OCI-LY1 (cell line): ENCODE measurements around the gene FUT1.

Experiments used
- H2AFZ ChIP-seq: fragments of 200-600 bp; sonication (generic), shearing (Covaris generic); 2 replicates; pipeline ENCODE4 v1.6.0; 2014; ENCODE audit warnings: antibody characterized with exemption, mild to moderate bottlenecking, low read length
- H3F3A ChIP-seq: fragments of 200-600 bp; sonication (generic), shearing (Covaris generic); 2 replicates; pipeline ENCODE4 v1.6.0; 2014; ENCODE audit warnings: mild to moderate bottlenecking, antibody characterized with exemption, low read length, moderate library complexity; ENCODE audit not compliant: insufficient read depth
- H3K27ac ChIP-seq: fragments of 200-600 bp; sonication (generic); 2 replicates; pipeline ENCODE4 v1.5.1; 2014; ENCODE audit warnings: low read length, mixed run types, mild to moderate bottlenecking, low read depth; ENCODE audit not compliant: poor library complexity, severe bottlenecking
- H3K27me3 ChIP-seq: fragments of 200-600 bp; sonication (generic); 2 replicates; pipeline ENCODE4 v1.6.0; 2014; ENCODE audit warnings: antibody characterized with exemption, mild to moderate bottlenecking, low read length, moderate library complexity; ENCODE audit not compliant: insufficient read depth
- H3K36me3 ChIP-seq: fragments of 200-600 bp; sonication (generic); 2 replicates; pipeline ENCODE4 v1.6.1; 2014; ENCODE audit warnings: mild to moderate bottlenecking, antibody characterized with exemption, low read length, moderate library complexity, mixed read lengths; ENCODE audit not compliant: insufficient read depth
- H3K4me1 ChIP-seq: fragments of 200-600 bp; sonication (generic); 2 replicates; pipeline ENCODE4 v1.5.1; 2014; ENCODE audit warnings: mild to moderate bottlenecking, low read length, moderate library complexity; ENCODE audit not compliant: insufficient read depth, severe bottlenecking
- H3K4me2 ChIP-seq: fragments of 200-600 bp; sonication (generic), shearing (Covaris generic); 2 replicates; pipeline ENCODE4 v1.6.1; 2014; ENCODE audit warnings: low read length
- H3K4me3 ChIP-seq: fragments of 200-600 bp; sonication (generic); 2 replicates; pipeline ENCODE4 v1.5.1; 2014; ENCODE audit warnings: low read length, low read depth, mild to moderate bottlenecking, mixed read lengths; ENCODE audit not compliant: poor library complexity, severe bottlenecking
- H3K79me2 ChIP-seq: fragments of 200-600 bp; shearing (Covaris generic); 2 replicates; pipeline ENCODE4 v1.6.1; 2016; ENCODE audit warnings: mixed run types, low read length, mixed read lengths; ENCODE audit not compliant: insufficient read depth
- H3K9ac ChIP-seq: fragments of 200-600 bp; sonication (generic), shearing (Covaris generic); 2 replicates; pipeline ENCODE4 v1.6.1; 2014; ENCODE audit warnings: mild to moderate bottlenecking, low read length, mixed read lengths
- H3K9me2 ChIP-seq: fragments of 200-600 bp; sonication (generic), shearing (Covaris generic); 2 replicates; pipeline ENCODE4 v1.6.1; 2014; ENCODE audit warnings: low read depth, mild to moderate bottlenecking, low read length, mixed read lengths
- H3K9me3 ChIP-seq: fragments of 200-600 bp; shearing (Covaris generic); 2 replicates; pipeline ENCODE4 v1.6.1; 2014; ENCODE audit warnings: low read length, mixed read lengths
- H4K20me1 ChIP-seq: fragments of 200-600 bp; sonication (generic), shearing (Covaris generic); 2 replicates; pipeline ENCODE4 v1.6.0; 2016; ENCODE audit warnings: mild to moderate bottlenecking, low read length; ENCODE audit not compliant: insufficient read depth
- EZH2 ChIP-seq: fragments of 200-600 bp; sonication (generic), shearing (Covaris generic); IDR thresholded peaks from 2 replicates; pipeline ENCODE4 v1.8.0; 2017; ENCODE audit warnings: borderline replicate concordance, mixed run types, mild to moderate bottlenecking, antibody characterized with exemption, low read length, moderate library complexity, mixed read lengths
- TF ChIP-seq, protein P1 (sequence below): fragments of 200-600 bp; sonication (generic), shearing (Covaris generic); IDR thresholded peaks from 2 replicates; pipeline ENCODE4 v1.5.1; 2017; ENCODE audit warnings: mild to moderate bottlenecking, antibody characterized with exemption, low read length, moderate library complexity, mixed read lengths

Gene FUT1

DNA sequence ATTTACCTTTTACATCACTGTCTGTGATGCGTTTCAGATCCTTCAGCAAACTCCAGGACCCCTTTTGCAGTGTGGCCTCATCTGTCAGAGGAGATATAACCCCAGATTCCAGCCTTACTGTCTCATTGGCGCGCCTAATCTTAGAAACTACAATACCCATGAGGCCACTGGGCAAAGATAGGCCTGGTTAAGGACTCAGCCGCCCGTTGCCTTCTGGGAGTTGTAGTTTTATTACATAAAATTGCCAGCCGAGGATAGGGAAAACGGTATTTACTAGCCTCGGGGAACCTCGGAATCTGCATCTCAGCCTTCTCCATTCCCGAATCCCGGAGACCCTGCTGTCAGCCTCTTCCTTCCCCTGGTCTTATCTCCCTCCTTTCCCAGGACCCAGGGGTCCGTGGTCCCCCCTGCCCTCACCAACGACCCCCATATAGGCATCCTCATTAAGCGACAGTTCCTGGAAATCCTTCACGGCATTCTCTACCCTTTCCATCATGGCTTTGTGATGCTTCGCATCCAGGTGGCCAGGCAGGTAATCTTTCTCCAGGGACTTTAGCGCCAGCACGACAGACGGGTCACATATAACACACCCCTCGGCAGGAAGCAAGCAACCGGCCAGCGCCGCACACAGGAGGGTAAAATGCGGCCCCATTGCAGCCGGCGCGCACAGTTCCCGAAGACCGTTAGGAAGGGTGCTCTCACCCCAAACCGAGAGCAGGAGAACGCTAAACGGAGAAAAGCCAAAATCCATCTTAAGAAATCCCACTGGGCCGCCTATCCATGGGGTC is 7.0 kb downstream of the FUT1 start:
- 0 out of 2 replicates have a peak, but pooled peaks cover 4% of the 10 kb centered on the region for H3K27me3 ChIP-seq
- H3K9me2 ChIP-seq: no peaks in the 10 kb centered on the region
- no peaks in the 10 kb centered on the region for H4K20me1 ChIP-seq
- no peak overlapping the region for H3K27ac ChIP-seq
- no peak for TF ChIP-seq EZH2
- TF ChIP-seq, protein P1, sequence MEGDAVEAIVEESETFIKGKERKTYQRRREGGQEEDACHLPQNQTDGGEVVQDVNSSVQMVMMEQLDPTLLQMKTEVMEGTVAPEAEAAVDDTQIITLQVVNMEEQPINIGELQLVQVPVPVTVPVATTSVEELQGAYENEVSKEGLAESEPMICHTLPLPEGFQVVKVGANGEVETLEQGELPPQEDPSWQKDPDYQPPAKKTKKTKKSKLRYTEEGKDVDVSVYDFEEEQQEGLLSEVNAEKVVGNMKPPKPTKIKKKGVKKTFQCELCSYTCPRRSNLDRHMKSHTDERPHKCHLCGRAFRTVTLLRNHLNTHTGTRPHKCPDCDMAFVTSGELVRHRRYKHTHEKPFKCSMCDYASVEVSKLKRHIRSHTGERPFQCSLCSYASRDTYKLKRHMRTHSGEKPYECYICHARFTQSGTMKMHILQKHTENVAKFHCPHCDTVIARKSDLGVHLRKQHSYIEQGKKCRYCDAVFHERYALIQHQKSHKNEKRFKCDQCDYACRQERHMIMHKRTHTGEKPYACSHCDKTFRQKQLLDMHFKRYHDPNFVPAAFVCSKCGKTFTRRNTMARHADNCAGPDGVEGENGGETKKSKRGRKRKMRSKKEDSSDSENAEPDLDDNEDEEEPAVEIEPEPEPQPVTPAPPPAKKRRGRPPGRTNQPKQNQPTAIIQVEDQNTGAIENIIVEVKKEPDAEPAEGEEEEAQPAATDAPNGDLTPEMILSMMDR: no peak
- H3K9ac ChIP-seq: no peak overlapping the region
- no peak overlapping the region for H3K4me3 ChIP-seq
- no peaks in the 10 kb centered on the region for H3F3A ChIP-seq
- H3K9me3 ChIP-seq: no peaks in the 10 kb centered on the region
- peaks cover 8% of the 10 kb centered on the region for H3K4me1 ChIP-seq
- H3K79me2 ChIP-seq: no peaks in the 10 kb centered on the region
- H2AFZ ChIP-seq: no peak overlapping the region
- no peak overlapping the region for H3K4me2 ChIP-seq
- no peaks in the 10 kb centered on the region for H3K36me3 ChIP-seq

DNA sequence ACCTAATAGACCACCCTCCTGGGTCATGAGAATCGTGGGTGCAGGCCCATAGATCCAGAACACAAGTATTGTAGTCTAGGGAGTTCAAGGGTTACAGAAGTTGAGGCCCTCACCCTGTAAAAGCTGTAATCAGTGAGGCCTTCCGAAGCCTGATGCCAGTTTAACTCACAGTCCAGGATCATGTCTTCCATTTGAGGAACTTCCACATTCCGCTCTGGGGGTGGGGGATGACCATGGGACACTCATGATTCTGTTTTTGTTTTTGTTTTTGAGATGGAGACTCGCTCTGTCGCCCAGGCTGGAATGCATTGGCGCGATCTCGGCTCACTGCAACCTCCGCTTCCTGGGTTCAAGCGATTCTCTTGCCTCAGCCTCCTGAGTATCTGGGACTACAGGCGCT is 10.3 kb downstream of the FUT1 start:
- no peak overlapping the region for H3K4me2 ChIP-seq
- no peaks in the 10 kb centered on the region for H3K36me3 ChIP-seq
- H3K4me1 ChIP-seq: peaks cover 8% of the 10 kb centered on the region
- H3K79me2 ChIP-seq: no peaks in the 10 kb centered on the region
- no peaks in the 10 kb centered on the region for H3K27me3 ChIP-seq
- no peak overlapping the region for H3K27ac ChIP-seq
- no peaks in the 10 kb centered on the region for H3K9me3 ChIP-seq
- TF ChIP-seq, protein P1: no peak
- no peak for TF ChIP-seq EZH2
- H3F3A ChIP-seq: no peaks in the 10 kb centered on the region
- H3K4me3 ChIP-seq: no peak overlapping the region
- H4K20me1 ChIP-seq: no peaks in the 10 kb centered on the region
- no peak overlapping the region for H3K9ac ChIP-seq
- H3K9me2 ChIP-seq: no peaks in the 10 kb centered on the region
- no peak overlapping the region for H2AFZ ChIP-seq

DNA sequence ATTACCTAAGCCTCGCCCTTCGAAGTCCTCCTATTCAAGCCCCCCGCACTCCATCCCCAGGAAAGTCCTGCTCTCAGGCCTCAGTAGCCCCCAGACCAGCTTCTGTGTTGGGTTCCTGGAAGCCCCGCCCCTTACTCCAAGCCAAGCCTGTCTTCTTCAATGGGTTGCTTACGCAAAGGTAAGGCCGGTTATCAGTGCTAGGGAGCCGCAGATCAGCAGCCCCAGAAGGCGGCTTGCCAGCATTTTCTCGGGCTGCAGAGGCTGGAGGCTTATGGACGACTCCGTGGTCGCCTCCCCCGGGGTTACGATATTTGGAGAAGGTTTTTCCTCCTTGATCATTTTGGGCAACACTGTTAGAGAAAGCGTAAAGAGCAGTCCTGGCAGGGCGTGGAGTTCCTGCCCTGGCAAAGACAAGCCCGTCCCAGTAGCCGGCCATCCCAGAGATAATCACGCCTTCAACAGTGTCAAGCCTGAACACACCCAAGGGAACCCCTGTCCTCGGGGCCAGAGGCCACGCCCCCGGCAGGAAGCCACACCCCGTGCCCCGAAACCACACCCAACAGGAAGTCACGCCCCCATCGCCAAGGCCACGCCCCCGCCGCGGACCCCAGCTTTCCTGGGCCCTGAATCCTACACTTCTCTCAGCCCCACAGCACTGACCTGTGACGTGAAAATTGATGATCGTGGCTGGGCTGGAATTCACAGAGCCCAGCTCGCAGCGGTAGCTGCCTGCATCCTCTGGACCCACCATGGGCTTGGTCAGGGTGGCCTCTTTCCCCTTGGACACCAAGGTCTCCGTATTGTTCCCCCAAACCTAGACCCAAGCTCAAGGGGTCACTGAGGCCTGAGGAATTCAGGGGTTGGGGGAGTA is 11.1 kb downstream of the FUT1 start:
- H3K36me3 ChIP-seq: no peaks in the 10 kb centered on the region
- H3K4me2 ChIP-seq: no peak overlapping the region
- TF ChIP-seq EZH2: no peak
- TF ChIP-seq, protein P1: no peak
- no peaks in the 10 kb centered on the region for H3F3A ChIP-seq
- no peak overlapping the region for H2AFZ ChIP-seq
- no peak overlapping the region for H3K27ac ChIP-seq
- H3K27me3 ChIP-seq: no peaks in the 10 kb centered on the region
- no peak overlapping the region for H3K9ac ChIP-seq
- H3K9me3 ChIP-seq: no peaks in the 10 kb centered on the region
- no peaks in the 10 kb centered on the region for H3K9me2 ChIP-seq
- no peaks in the 10 kb centered on the region for H3K79me2 ChIP-seq
- H4K20me1 ChIP-seq: no peaks in the 10 kb centered on the region
- peaks cover 3% of the 10 kb centered on the region for H3K4me1 ChIP-seq
- H3K4me3 ChIP-seq: no peak overlapping the region
